Measurements from ENCODE around the gene PPP3CA. TPM values are rescaled to one million over a fixed set of nuclear protein-coding genes. Genes with fewer than 3 reads are reported as not detected.

Gene PPP3CA
- total and polyA plus RNA-seq, 2 of the 13 experiments (the other 11 are each of a cell fraction or from before 2014, with no cell fraction given), result 4.8 to 13.2 TPM

- TF ChIP-seq ZNF296 (CRISPR knock-in tag; conservative IDR thresholded peaks at IDR 0.05) (no peak), HES4 (CRISPR knock-in tag; IDR thresholded peaks at IDR 0.05; ENCODE audit: borderline replicate concordance) (no peak)
- TF ChIP-seq, protein P1, sequence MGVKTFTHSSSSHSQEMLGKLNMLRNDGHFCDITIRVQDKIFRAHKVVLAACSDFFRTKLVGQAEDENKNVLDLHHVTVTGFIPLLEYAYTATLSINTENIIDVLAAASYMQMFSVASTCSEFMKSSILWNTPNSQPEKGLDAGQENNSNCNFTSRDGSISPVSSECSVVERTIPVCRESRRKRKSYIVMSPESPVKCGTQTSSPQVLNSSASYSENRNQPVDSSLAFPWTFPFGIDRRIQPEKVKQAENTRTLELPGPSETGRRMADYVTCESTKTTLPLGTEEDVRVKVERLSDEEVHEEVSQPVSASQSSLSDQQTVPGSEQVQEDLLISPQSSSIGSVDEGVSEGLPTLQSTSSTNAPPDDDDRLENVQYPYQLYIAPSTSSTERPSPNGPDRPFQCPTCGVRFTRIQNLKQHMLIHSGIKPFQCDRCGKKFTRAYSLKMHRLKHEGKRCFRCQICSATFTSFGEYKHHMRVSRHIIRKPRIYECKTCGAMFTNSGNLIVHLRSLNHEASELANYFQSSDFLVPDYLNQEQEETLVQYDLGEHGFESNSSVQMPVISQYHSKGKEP (CRISPR knock-in tag; IDR thresholded peaks at IDR 0.05), result no peak
Observed at GRCh38 chr4:101119141-101119540, 228.2 kb downstream of the PPP3CA start (continued).

DNA sequence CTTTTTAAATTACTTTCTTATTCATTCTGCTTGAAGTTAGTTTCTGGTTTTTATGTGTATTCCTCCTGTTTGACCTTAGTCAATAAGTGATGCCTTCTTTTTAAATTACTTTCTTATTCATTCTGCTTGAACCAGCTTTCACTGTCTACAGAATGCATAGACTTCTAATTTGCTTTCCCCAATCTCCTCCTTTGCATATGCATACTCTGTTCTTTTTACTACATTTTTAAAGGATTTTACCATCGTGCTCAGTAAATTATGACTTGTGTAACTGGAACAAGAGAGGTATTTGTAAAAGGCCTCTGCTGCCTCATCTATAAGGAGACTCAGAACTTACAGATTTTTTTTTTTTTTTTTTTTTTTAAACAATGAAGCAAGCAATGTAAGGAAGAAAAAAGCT lies 228.7 kb downstream of the PPP3CA start:
- H3K9ac ChIP-seq (ENCODE audit: insufficient read depth, low read depth, low read length), result no peak overlapping the region

More for the DNA sequence above, 228.7 kb downstream of the PPP3CA start:
- no TSS peak for BruUV-seq (replicated peaks)
- no peak for TF ChIP-seq PRDM4 (CRISPR knock-in tag; IDR thresholded peaks at IDR 0.05; ENCODE audit: borderline replicate concordance)
- no peak for TF ChIP-seq STAG1 (CRISPR knock-in tag; IDR thresholded peaks at IDR 0.05)
- H2AFZ ChIP-seq (ENCODE audit: low read length), result no peak overlapping the region
- 90% methylated on average over 1 of the region's 1 CpG for WGBS (ENCODE audit: low lambda C conversion rate)
- POLR2A ChIA-PET, result no interaction called here
- CTCF ChIA-PET (ENCODE audit: low intra/inter-chr PET ratio, low total read pairs), result no interaction called here
- no peaks in the 10 kb centered on the region for H3K27me3 ChIP-seq (ENCODE audit: control insufficient read depth in 1 of 2, insufficient read depth in 2 of 2, low read length in 2 of 2)
- no peak overlapping the region for H3K27ac ChIP-seq (ENCODE audit: extremely low read length, insufficient read depth, low read length)
- no peaks in the 10 kb centered on the region for H3K9me3 ChIP-seq (ENCODE audit: low read length)
- ATAC-seq, result no peak
- intact Hi-C loops (cut with micrococcal nuclease; ENCODE audit: unreplicated experiment) (no loop called here), in situ Hi-C loops (cut with HindIII; ENCODE audit: extremely low pct_ligation_motif_present, low pct_unique_long_range_greater_than_20kb) (no loop called here)
- DNase-seq (ENCODE audit: low spot score), result no peak
- no peaks in the 10 kb centered on the region for H4K20me1 ChIP-seq (ENCODE audit: insufficient read depth, low read length)
- H3K4me3 ChIP-seq (replicated peaks in 1 of 3; ENCODE audit: insufficient read depth in 1 of 3, low read depth in 2 of 3, low read length in 3 of 3), result no peak overlapping the region
- peaks cover 42% of the 10 kb centered on the region for H3K4me1 ChIP-seq (ENCODE audit: insufficient read depth, low read length)
- H3K36me3 ChIP-seq (replicated peaks in 1 of 2; ENCODE audit: control insufficient read depth in 1 of 2, insufficient read depth in 2 of 2, low read length in 2 of 2), result peaks cover 0 to under 1% of the 10 kb centered on the region in 2 experiments; a peak in 1 of 5 replicates
- FAIRE-seq, result no peak
- H3K79me2 ChIP-seq (ENCODE audit: insufficient read depth, low read length), result no peaks in the 10 kb centered on the region
- H3K4me2 ChIP-seq (ENCODE audit: low read depth, low read length), result no peak overlapping the region
